Measurements from ENCODE around the gene MMP7. TPM values are rescaled to one million over a fixed set of nuclear protein-coding genes. Genes with fewer than 3 reads are reported as not detected.

The MMP7 gene
- total RNA-seq, 3 donors from 2014 or later (not counting 1 experiment from before 2014, with no cell fraction given) = not detected

- intact Hi-C loops (cut with micrococcal nuclease) = no loop called here
- Mint-ChIP-seq H3K4me3 (no peak overlapping the region), H3K9me3 (no peaks in the 10 kb centered on the region), H3K36me3 (no peaks in the 10 kb centered on the region), H3K27me3 (ENCODE audit: low read depth in 2 of 2) (peaks cover 8 to 29% of the 10 kb centered on the region in 2 donors), H3K27ac (no peak overlapping the region), H3K4me1 (peaks cover 6% of the 10 kb centered on the region in 2 donors)
- no peak for TF ChIP-seq CTCF (IDR thresholded peaks at IDR 0.05)
- Histone ChIP-seq H3K9me3 (ENCODE audit: control insufficient read depth, insufficient read depth, low read length) (no peaks in the 10 kb centered on the region), H3K4me1 (ENCODE audit: control insufficient read depth, insufficient read depth, low read length) (no peaks in the 10 kb centered on the region), H3K36me3 (ENCODE audit: control insufficient read depth, insufficient read depth, low read length) (no peaks in the 10 kb centered on the region), H3K27me3 (ENCODE audit: control insufficient read depth, insufficient read depth, low read length) (no peaks in the 10 kb centered on the region), H3K4me3 (ENCODE audit: low read length) (no peak overlapping the region), H3K27ac (ENCODE audit: low read length) (no peak overlapping the region)
- ATAC-seq (no peak), DNase-seq (peak in 1 of 2 donors; percentile 15)
- WGBS (ENCODE audit: insufficient coverage) = 78% methylated on average over 3 of the region's 3 CpGs
Observed at GRCh38 chr11:102518296-102519094, 12.1 kb downstream of the MMP7 start.

GRCh38 chr11:102517670-102518069, 12.9 kb downstream of the MMP7 start:
- Histone ChIP-seq H3K36me3 (ENCODE audit: control insufficient read depth, insufficient read depth, low read length) (no peaks in the 10 kb centered on the region), H3K27me3 (ENCODE audit: control insufficient read depth, insufficient read depth, low read length) (no peaks in the 10 kb centered on the region), H3K9me3 (ENCODE audit: control insufficient read depth, insufficient read depth, low read length) (no peaks in the 10 kb centered on the region), H3K4me3 (ENCODE audit: low read length) (no peak overlapping the region), H3K27ac (ENCODE audit: low read length) (no peak overlapping the region), H3K4me1 (ENCODE audit: control insufficient read depth, insufficient read depth, low read length) (no peaks in the 10 kb centered on the region)
- DNase-seq (no peak), ATAC-seq (no peak)
- peaks cover 8 to 27% of the 10 kb centered on the region in 2 donors for H3K27me3 Mint-ChIP-seq (ENCODE audit: low read depth in 2 of 2)
- H3K4me3 Mint-ChIP-seq = no peak overlapping the region
- no peak overlapping the region for H3K27ac Mint-ChIP-seq
- H3K4me1 Mint-ChIP-seq = peaks cover 4% of the 10 kb centered on the region in 2 donors
- intact Hi-C loops (cut with micrococcal nuclease) = no loop called here
- no peaks in the 10 kb centered on the region for H3K9me3 Mint-ChIP-seq
- WGBS (ENCODE audit: insufficient coverage) = 95% methylated on average over 3 of the region's 3 CpGs
- H3K36me3 Mint-ChIP-seq = no peaks in the 10 kb centered on the region
- TF ChIP-seq CTCF (IDR thresholded peaks at IDR 0.05) = no peak

DNA sequence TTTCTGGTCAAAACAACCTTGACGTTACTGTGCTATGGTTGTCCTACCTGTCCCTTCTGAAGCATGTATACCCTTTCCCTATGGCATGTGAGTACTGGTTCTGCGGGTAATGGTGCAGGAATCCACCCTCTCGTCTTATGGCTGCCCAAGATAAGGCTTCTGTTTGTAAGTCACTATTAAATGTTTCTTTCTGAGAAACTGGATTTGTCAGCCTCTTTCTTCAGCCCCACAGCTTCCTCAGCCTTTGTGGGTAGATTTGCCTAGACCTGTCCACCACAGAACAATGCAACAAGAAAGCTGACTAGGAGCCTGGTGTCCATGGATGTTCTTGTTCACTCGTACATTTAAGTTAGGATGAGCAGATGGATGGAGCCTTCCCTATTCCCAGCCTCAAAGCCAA, 14.4 kb downstream of the MMP7 start:
- Histone ChIP-seq H3K27ac (ENCODE audit: low read length) (no peak overlapping the region), H3K4me1 (ENCODE audit: control insufficient read depth, insufficient read depth, low read length) (no peaks in the 10 kb centered on the region), H3K27me3 (ENCODE audit: control insufficient read depth, insufficient read depth, low read length) (no peaks in the 10 kb centered on the region), H3K9me3 (ENCODE audit: control insufficient read depth, insufficient read depth, low read length) (no peaks in the 10 kb centered on the region), H3K36me3 (ENCODE audit: control insufficient read depth, insufficient read depth, low read length) (no peaks in the 10 kb centered on the region), H3K4me3 (ENCODE audit: low read length) (no peak overlapping the region)
- DNase-seq = no peak
- ATAC-seq = no peak
- Mint-ChIP-seq H3K4me1 (no peaks in the 10 kb centered on the region), H3K27me3 (ENCODE audit: low read depth in 2 of 2) (peaks cover 4 to 15% of the 10 kb centered on the region in 2 donors), H3K4me3 (no peak overlapping the region), H3K9me3 (no peaks in the 10 kb centered on the region), H3K36me3 (no peaks in the 10 kb centered on the region), H3K27ac (no peak overlapping the region)
- WGBS (ENCODE audit: insufficient coverage) = 93% methylated on average over 4 of the region's 4 CpGs
- TF ChIP-seq CTCF (IDR thresholded peaks at IDR 0.05) = no peak
- intact Hi-C loops (cut with micrococcal nuclease) = no loop called here

- H3K27ac ChIP-seq (ENCODE audit: low read length) = no peak overlapping the region
- no peaks in the 10 kb centered on the region for H3K9me3 Mint-ChIP-seq
- ATAC-seq (no peak), DNase-seq (no peak)
- H3K4me3 Mint-ChIP-seq = no peak overlapping the region
- H3K36me3 ChIP-seq (ENCODE audit: control insufficient read depth, insufficient read depth, low read length) = no peaks in the 10 kb centered on the region
- 82% methylated on average over 3 of the region's 3 CpGs for WGBS (ENCODE audit: insufficient coverage)
- TF ChIP-seq CTCF (IDR thresholded peaks at IDR 0.05) = no peak
- no peak overlapping the region for H3K4me3 ChIP-seq (ENCODE audit: low read length)
- intact Hi-C loops (cut with micrococcal nuclease) = no loop called here
- H3K27ac Mint-ChIP-seq = no peak overlapping the region
- H3K27me3 Mint-ChIP-seq (ENCODE audit: low read depth in 2 of 2) = peaks cover 0 to 1% of the 10 kb centered on the region in 2 donors
- no peaks in the 10 kb centered on the region for H3K27me3 ChIP-seq (ENCODE audit: control insufficient read depth, insufficient read depth, low read length)
- H3K4me1 ChIP-seq (ENCODE audit: control insufficient read depth, insufficient read depth, low read length) = no peaks in the 10 kb centered on the region
- no peaks in the 10 kb centered on the region for H3K36me3 Mint-ChIP-seq
- H3K4me1 Mint-ChIP-seq = no peaks in the 10 kb centered on the region
- H3K9me3 ChIP-seq (ENCODE audit: control insufficient read depth, insufficient read depth, low read length) = no peaks in the 10 kb centered on the region
Observed at GRCh38 chr11:102513869-102514268, 16.7 kb downstream of the MMP7 start.

All from natural killer cell (primary cell).